Testis (tissue), 2 donors: Measurements from ENCODE around the gene SPATA19.

Experiments used
- CTCF ChIP-seq, 3 experiments: fragments of 450-650 bp in 2 of 3; fragments of 200-600 bp in 1 of 3; sonication (generic) in 1 of 3; IDR thresholded peaks; one replicate each; pipeline ENCODE4 v1.5.1; 2016 to 2019; ENCODE audit warnings: antibody characterized with exemption in 3 of 3, mild to moderate bottlenecking in 2 of 3, moderate library complexity in 1 of 3
- POLR2A ChIP-seq: fragments of 450-650 bp; IDR thresholded peaks from one replicate; pipeline ENCODE4 v1.6.1; 2017; ENCODE audit warnings: antibody characterized with exemption, mild to moderate bottlenecking, moderate library complexity

- TF ChIP-seq CTCF (IDR thresholded peaks at IDR 0.05) = no peak
- TF ChIP-seq POLR2A = no peak
These were observed 20.2 kb downstream of the SPATA19 start for GRCh38 chr11:133825156-133825555.
